HG03039 (cell line): ENCODE results near the gene THADA.

Experiments used
- ATAC-seq: cut with Tn5 transposase; IDR thresholded peaks from one replicate; pipeline ENCODE4 v1.9.1; 2021; ENCODE audit warnings: mild to moderate bottlenecking, moderate library complexity; ENCODE audit not compliant: unreplicated experiment

Gene THADA

GRCh38 chr2:43509886-43510285 is 86.0 kb downstream of the THADA start:
- no peak for ATAC-seq

- no peak for ATAC-seq
Measured at GRCh38 chr2:43508209-43508608, 87.6 kb downstream of the THADA start.

- no peak for ATAC-seq
Measured at GRCh38 chr2:43507137-43507536, 88.7 kb downstream of the THADA start.

GRCh38 chr2:43495727-43496126 is 100.1 kb downstream of the THADA start:
- ATAC-seq = no peak

- no peak for ATAC-seq
Measured at GRCh38 chr2:43493954-43494353, 101.9 kb downstream of the THADA start.

- no peak for ATAC-seq
Measured at GRCh38 chr2:43491065-43491639, 104.7 kb downstream of the THADA start.

GRCh38 chr2:43490252-43490786 is 105.5 kb downstream of the THADA start:
- no peak for ATAC-seq

- ATAC-seq = no peak
Measured at GRCh38 chr2:43488737-43489136, 107.1 kb downstream of the THADA start.

- ATAC-seq = no peak
Measured at GRCh38 chr2:43486603-43487002, 109.2 kb downstream of the THADA start.

- no peak for ATAC-seq
Measured at GRCh38 chr2:43484323-43484930, 111.4 kb downstream of the THADA start.

- ATAC-seq = no peak
Measured at GRCh38 chr2:43482961-43483360, 112.9 kb downstream of the THADA start.

- ATAC-seq = no peak
Measured at GRCh38 chr2:43481927-43482542, 113.8 kb downstream of the THADA start.

- no peak for ATAC-seq
Measured at GRCh38 chr2:43480874-43481273, 115.0 kb downstream of the THADA start.

GRCh38 chr2:43478412-43479086 is 117.3 kb downstream of the THADA start:
- no peak for ATAC-seq

- ATAC-seq = no peak
Measured at GRCh38 chr2:43475922-43476321, 119.9 kb downstream of the THADA start.

GRCh38 chr2:43475137-43475846 is 120.5 kb downstream of the THADA start:
- no peak for ATAC-seq

- no peak for ATAC-seq
Measured at GRCh38 chr2:43474273-43474672, 121.6 kb downstream of the THADA start.

GRCh38 chr2:43473767-43474166 is 122.1 kb downstream of the THADA start:
- ATAC-seq = no peak

- ATAC-seq = no peak
Measured at GRCh38 chr2:43472527-43473194, 123.2 kb downstream of the THADA start.

- no peak for ATAC-seq
Measured at GRCh38 chr2:43469713-43470112, 126.1 kb downstream of the THADA start.

GRCh38 chr2:43469094-43469493 is 126.7 kb downstream of the THADA start:
- ATAC-seq = no peak
